Neural cell (in vitro differentiated cells): Measurements from ENCODE around the gene MAPK10. TPM values are rescaled to one million over a fixed set of nuclear protein-coding genes. Genes with fewer than 3 reads are reported as not detected.

ENCODE experiments used
- H2AFZ ChIP-seq: fragments of 200-600, 300-800 bp; sonication (generic), shearing (Covaris generic); 2 replicates; pipeline ENCODE4 v1.6.0; 2014; ENCODE audit warnings: low read depth, mild to moderate bottlenecking, antibody characterized with exemption, low read length, moderate library complexity
- H3F3A ChIP-seq: fragments of 200-600 bp; shearing (Covaris generic); 2 replicates; pipeline ENCODE4 v1.6.1; 2016; ENCODE audit warnings: mild to moderate bottlenecking, moderate library complexity, mixed read lengths, antibody characterized with exemption, low read length; ENCODE audit not compliant: insufficient read depth, poor library complexity, severe bottlenecking
- H3K27ac ChIP-seq: fragments of 200-600, 300-800 bp; sonication (generic), shearing (Covaris generic); 2 replicates; pipeline ENCODE4 v1.5.1; 2014; ENCODE audit warnings: mild to moderate bottlenecking, low read length, moderate library complexity
- H3K27me3 ChIP-seq: fragments of 300-800, 200-600 bp; sonication (generic), shearing (Covaris generic); 2 replicates; pipeline ENCODE4 v1.6.0; 2014; ENCODE audit warnings: mild to moderate bottlenecking, low read depth, low read length, moderate library complexity; ENCODE audit not compliant: insufficient read depth
- H3K36me3 ChIP-seq: fragments of 300-800, 200-600 bp; sonication (generic), shearing (Covaris generic); 2 replicates; pipeline ENCODE4 v1.5.1; 2014; ENCODE audit warnings: mild to moderate bottlenecking, antibody characterized with exemption, low read length, moderate library complexity; ENCODE audit not compliant: insufficient read depth
- H3K4me2 ChIP-seq: fragments of 300-800, 200-600 bp; sonication (generic), shearing (Covaris generic); 2 replicates; pipeline ENCODE4 v1.6.0; 2014; ENCODE audit warnings: mild to moderate bottlenecking, low read length
- H3K4me3 ChIP-seq: fragments of 300-800, 200-600 bp; sonication (generic), shearing (Covaris generic); 2 replicates; pipeline ENCODE4 v1.5.1; 2014; ENCODE audit warnings: mild to moderate bottlenecking, low read length, moderate library complexity
- H3K79me2 ChIP-seq: fragments of 200-600 bp; shearing (Covaris generic); replicated peaks from 2 replicates; pipeline ENCODE4 v1.6.0; 2014; ENCODE audit warnings: mild to moderate bottlenecking, low read length, moderate library complexity; ENCODE audit not compliant: insufficient read depth
- H3K9ac ChIP-seq: fragments of 300-800, 200-600 bp; sonication (generic), shearing (Covaris generic); 2 replicates; pipeline ENCODE4 v1.6.1; 2016; ENCODE audit warnings: mild to moderate bottlenecking, low read length, mixed read lengths
- H3K9me2 ChIP-seq: fragments of 200-600 bp; shearing (Covaris generic); 2 replicates; pipeline ENCODE4 v1.6.1; 2016; ENCODE audit warnings: mild to moderate bottlenecking, low read length, mixed read lengths; ENCODE audit not compliant: insufficient read depth
- H3K9me3 ChIP-seq: fragments of 200-600, 300-800 bp; sonication (generic), shearing (Covaris generic); 2 replicates; pipeline ENCODE4 v1.6.1; 2016; ENCODE audit warnings: mild to moderate bottlenecking, mixed run types, low read length, moderate library complexity, mixed read lengths
- H4K20me1 ChIP-seq: fragments of 200-600 bp; shearing (Covaris generic); 2 replicates; pipeline ENCODE4 v1.6.1; 2016; ENCODE audit warnings: mild to moderate bottlenecking, mixed run types; ENCODE audit not compliant: insufficient read depth
- EP300 ChIP-seq: fragments of 450-650 bp; conservative IDR thresholded peaks from 2 replicates; pipeline ENCODE4 v1.6.1; 2014; ENCODE audit warnings: antibody characterized with exemption, mild to moderate bottlenecking, moderate library complexity; ENCODE audit not compliant: poor library complexity, severe bottlenecking
- EZH2 ChIP-seq: fragments of 200-600, 300-800 bp; shearing (Covaris generic), sonication (generic); IDR thresholded peaks from 2 replicates; pipeline ENCODE4 v1.6.1; 2014; ENCODE audit warnings: antibody characterized with exemption, low read length, borderline replicate concordance, mild to moderate bottlenecking; ENCODE audit not compliant: insufficient read depth, poor library complexity, severe bottlenecking
- MXI1 ChIP-seq: fragments of 450-650 bp; conservative IDR thresholded peaks from 2 replicates; pipeline ENCODE4 v1.6.1; 2014; ENCODE audit warnings: antibody characterized with exemption, mild to moderate bottlenecking; ENCODE audit not compliant: poor library complexity, severe bottlenecking
- POLR2AphosphoS5 ChIP-seq: IDR thresholded peaks from 2 replicates; pipeline ENCODE4 v1.6.1; 2012
- RAD21 ChIP-seq: fragments of 450-650 bp; conservative IDR thresholded peaks from 2 replicates; pipeline ENCODE4 v1.6.1; 2014; ENCODE audit warnings: antibody characterized with exemption, mild to moderate bottlenecking, moderate library complexity
- SMC3 ChIP-seq: fragments of 450-650 bp; conservative IDR thresholded peaks from 2 replicates; pipeline ENCODE4 v1.6.1; 2014; ENCODE audit warnings: antibody characterized with exemption, mild to moderate bottlenecking, moderate library complexity; ENCODE audit not compliant: poor library complexity
- TAF1 ChIP-seq: IDR thresholded peaks from 2 replicates; pipeline ENCODE4 v1.6.1; 2012; ENCODE audit warnings: low read depth
- polyA plus RNA-seq: library from polyadenylated mRNA; depleted of rRNA; stranded (reverse); fragments of >200 nt; gene quantifications from 2 replicates; pipeline ENCODE4 v1.2.3, GENCODE V29; 2014
- TF ChIP-seq, protein P1 (sequence below): IDR thresholded peaks from 2 replicates; pipeline ENCODE4 v1.6.1; 2012; ENCODE audit warnings: borderline replicate concordance
- TF ChIP-seq, protein P2 (sequence below): fragments of 450-650 bp; IDR thresholded peaks from 2 replicates; pipeline ENCODE4 v1.5.1; 2014; ENCODE audit warnings: antibody characterized with exemption, mild to moderate bottlenecking, moderate library complexity; ENCODE audit not compliant: poor library complexity, severe bottlenecking

MAPK10 gene
- polyA plus RNA-seq, 1 donor from 2014 or later = 91.9 TPM

DNA sequence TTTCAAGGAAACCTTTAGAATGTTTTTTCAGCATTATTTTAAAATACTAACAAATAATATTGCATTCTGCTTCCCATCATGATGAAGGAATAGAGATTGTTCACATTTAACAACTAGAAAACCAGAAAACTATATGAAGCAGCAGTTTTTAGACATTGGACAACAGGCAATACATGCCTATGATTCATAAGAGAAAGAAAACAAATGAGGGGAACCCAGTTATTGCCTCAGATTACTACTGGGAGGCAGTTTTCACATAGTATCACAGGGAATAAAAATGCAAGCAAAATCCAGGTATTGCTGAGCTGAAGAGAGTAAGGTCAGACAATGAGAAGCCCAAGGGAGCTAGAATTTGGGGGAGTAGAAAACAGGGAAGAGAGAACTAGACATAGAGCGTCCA is 373.6 kb downstream of the MAPK10 start:
- Histone ChIP-seq H3K4me2 (no peak overlapping the region), H2AFZ (no peak overlapping the region), H3K4me3 (no peak overlapping the region), H3K27ac (no peak overlapping the region), H3F3A (no peaks in the 10 kb centered on the region), H4K20me1 (no peaks in the 10 kb centered on the region), H3K9ac (no peak overlapping the region), H3K36me3 (no peaks in the 10 kb centered on the region), H3K79me2 (no peaks in the 10 kb centered on the region), H3K9me3 (no peaks in the 10 kb centered on the region), H3K9me2 (no peaks in the 10 kb centered on the region), H3K27me3 (no peaks in the 10 kb centered on the region)
- TF ChIP-seq RAD21 (no peak), SMC3 (no peak), POLR2AphosphoS5 (no peak), EP300 (no peak)
- TF ChIP-seq, protein P1, sequence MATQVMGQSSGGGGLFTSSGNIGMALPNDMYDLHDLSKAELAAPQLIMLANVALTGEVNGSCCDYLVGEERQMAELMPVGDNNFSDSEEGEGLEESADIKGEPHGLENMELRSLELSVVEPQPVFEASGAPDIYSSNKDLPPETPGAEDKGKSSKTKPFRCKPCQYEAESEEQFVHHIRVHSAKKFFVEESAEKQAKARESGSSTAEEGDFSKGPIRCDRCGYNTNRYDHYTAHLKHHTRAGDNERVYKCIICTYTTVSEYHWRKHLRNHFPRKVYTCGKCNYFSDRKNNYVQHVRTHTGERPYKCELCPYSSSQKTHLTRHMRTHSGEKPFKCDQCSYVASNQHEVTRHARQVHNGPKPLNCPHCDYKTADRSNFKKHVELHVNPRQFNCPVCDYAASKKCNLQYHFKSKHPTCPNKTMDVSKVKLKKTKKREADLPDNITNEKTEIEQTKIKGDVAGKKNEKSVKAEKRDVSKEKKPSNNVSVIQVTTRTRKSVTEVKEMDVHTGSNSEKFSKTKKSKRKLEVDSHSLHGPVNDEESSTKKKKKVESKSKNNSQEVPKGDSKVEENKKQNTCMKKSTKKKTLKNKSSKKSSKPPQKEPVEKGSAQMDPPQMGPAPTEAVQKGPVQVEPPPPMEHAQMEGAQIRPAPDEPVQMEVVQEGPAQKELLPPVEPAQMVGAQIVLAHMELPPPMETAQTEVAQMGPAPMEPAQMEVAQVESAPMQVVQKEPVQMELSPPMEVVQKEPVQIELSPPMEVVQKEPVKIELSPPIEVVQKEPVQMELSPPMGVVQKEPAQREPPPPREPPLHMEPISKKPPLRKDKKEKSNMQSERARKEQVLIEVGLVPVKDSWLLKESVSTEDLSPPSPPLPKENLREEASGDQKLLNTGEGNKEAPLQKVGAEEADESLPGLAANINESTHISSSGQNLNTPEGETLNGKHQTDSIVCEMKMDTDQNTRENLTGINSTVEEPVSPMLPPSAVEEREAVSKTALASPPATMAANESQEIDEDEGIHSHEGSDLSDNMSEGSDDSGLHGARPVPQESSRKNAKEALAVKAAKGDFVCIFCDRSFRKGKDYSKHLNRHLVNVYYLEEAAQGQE = no peak
- TF ChIP-seq, protein P2, sequence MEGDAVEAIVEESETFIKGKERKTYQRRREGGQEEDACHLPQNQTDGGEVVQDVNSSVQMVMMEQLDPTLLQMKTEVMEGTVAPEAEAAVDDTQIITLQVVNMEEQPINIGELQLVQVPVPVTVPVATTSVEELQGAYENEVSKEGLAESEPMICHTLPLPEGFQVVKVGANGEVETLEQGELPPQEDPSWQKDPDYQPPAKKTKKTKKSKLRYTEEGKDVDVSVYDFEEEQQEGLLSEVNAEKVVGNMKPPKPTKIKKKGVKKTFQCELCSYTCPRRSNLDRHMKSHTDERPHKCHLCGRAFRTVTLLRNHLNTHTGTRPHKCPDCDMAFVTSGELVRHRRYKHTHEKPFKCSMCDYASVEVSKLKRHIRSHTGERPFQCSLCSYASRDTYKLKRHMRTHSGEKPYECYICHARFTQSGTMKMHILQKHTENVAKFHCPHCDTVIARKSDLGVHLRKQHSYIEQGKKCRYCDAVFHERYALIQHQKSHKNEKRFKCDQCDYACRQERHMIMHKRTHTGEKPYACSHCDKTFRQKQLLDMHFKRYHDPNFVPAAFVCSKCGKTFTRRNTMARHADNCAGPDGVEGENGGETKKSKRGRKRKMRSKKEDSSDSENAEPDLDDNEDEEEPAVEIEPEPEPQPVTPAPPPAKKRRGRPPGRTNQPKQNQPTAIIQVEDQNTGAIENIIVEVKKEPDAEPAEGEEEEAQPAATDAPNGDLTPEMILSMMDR = no peak

DNA sequence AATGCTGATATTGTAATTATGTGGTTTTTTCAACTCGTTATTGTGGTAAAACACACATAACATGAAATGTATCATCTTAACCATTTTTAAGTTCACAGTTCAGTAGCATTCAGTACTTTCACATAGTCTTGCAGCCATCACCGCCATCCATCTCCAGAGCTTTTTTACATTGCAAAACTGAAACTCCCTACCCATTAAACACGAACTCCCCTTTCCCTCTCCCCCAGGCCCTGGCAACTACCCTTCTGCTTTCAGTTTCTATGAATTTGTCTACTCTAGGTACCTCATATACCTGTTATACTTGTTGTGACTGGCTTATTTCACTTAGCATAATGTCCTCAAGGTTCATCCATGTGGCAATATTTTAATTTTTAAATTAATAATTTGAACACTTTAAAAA is 380.6 kb downstream of the MAPK10 start:
- Histone ChIP-seq H3K36me3 (no peaks in the 10 kb centered on the region), H3K27me3 (no peaks in the 10 kb centered on the region), H3K9me2 (no peaks in the 10 kb centered on the region), H3K9me3 (no peaks in the 10 kb centered on the region), H3K27ac (no peak overlapping the region), H4K20me1 (no peaks in the 10 kb centered on the region), H3F3A (no peaks in the 10 kb centered on the region), H2AFZ (no peak overlapping the region), H3K4me2 (no peak overlapping the region), H3K9ac (no peak overlapping the region), H3K79me2 (no peaks in the 10 kb centered on the region), H3K4me3 (no peak overlapping the region)
- TF ChIP-seq, protein P1 = no peak
- TF ChIP-seq EP300 (no peak), TAF1 (no peak), MXI1 (no peak), POLR2AphosphoS5 (no peak), RAD21 (no peak), EZH2 (no peak), SMC3 (no peak)
- TF ChIP-seq, protein P2 = no peak
